Measurements from ENCODE around the gene CST9L.

- TF ChIP-seq, protein P1, sequence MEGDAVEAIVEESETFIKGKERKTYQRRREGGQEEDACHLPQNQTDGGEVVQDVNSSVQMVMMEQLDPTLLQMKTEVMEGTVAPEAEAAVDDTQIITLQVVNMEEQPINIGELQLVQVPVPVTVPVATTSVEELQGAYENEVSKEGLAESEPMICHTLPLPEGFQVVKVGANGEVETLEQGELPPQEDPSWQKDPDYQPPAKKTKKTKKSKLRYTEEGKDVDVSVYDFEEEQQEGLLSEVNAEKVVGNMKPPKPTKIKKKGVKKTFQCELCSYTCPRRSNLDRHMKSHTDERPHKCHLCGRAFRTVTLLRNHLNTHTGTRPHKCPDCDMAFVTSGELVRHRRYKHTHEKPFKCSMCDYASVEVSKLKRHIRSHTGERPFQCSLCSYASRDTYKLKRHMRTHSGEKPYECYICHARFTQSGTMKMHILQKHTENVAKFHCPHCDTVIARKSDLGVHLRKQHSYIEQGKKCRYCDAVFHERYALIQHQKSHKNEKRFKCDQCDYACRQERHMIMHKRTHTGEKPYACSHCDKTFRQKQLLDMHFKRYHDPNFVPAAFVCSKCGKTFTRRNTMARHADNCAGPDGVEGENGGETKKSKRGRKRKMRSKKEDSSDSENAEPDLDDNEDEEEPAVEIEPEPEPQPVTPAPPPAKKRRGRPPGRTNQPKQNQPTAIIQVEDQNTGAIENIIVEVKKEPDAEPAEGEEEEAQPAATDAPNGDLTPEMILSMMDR (conservative IDR thresholded peaks at IDR 0.05; ENCODE audit: low read depth, low read length) = no peak
- TF ChIP-seq EZH2phosphoT487 (IDR thresholded peaks at IDR 0.05; ENCODE audit: borderline replicate concordance, low read length) = no peak
- no peak for TF ChIP-seq EZH2 (IDR thresholded peaks at IDR 0.05; ENCODE audit: low read length, unreplicated experiment)
These were observed 50.6 kb downstream of the CST9L start for GRCh38 chr20:23517719-23518118.

Data from PC-3 (cell line).